Measurements from ENCODE around the gene MRE11. TPM values are rescaled to one million over a fixed set of nuclear protein-coding genes. Genes with fewer than 3 reads are reported as not detected.

MRE11 gene
- total RNA-seq, 1 donor from 2014 or later = 21.2 TPM

GRCh38 chr11:94418123-94418765 lies 75.4 kb downstream of the MRE11 start:
- Mint-ChIP-seq H3K36me3 (ENCODE audit: unreplicated experiment) (peaks cover 9% of the 10 kb centered on the region), H3K4me3 (ENCODE audit: unreplicated experiment) (no peak overlapping the region), H3K27me3 (ENCODE audit: unreplicated experiment) (no peaks in the 10 kb centered on the region), H3K9me3 (ENCODE audit: unreplicated experiment) (no peaks in the 10 kb centered on the region), H3K4me1 (ENCODE audit: unreplicated experiment) (peaks cover 3% of the 10 kb centered on the region), H3K27ac (ENCODE audit: unreplicated experiment) (no peak overlapping the region)
- DNase-seq (ENCODE audit: extremely low spot score, unreplicated experiment) = no peak
- TF ChIP-seq CTCF (IDR thresholded peaks at IDR 0.05) = no peak

GRCh38 chr11:94417386-94417987 lies 76.2 kb downstream of the MRE11 start:
- no peak overlapping the region for H3K4me3 Mint-ChIP-seq (ENCODE audit: unreplicated experiment)
- no peak overlapping the region for H3K27ac Mint-ChIP-seq (ENCODE audit: unreplicated experiment)
- no peaks in the 10 kb centered on the region for H3K9me3 Mint-ChIP-seq (ENCODE audit: unreplicated experiment)
- H3K36me3 Mint-ChIP-seq (ENCODE audit: unreplicated experiment) = peaks cover 7% of the 10 kb centered on the region
- peak; percentile 70 for TF ChIP-seq CTCF (IDR thresholded peaks at IDR 0.05)
- no peaks in the 10 kb centered on the region for H3K27me3 Mint-ChIP-seq (ENCODE audit: unreplicated experiment)
- DNase-seq (ENCODE audit: extremely low spot score, unreplicated experiment) = no peak
- H3K4me1 Mint-ChIP-seq (ENCODE audit: unreplicated experiment) = no peaks in the 10 kb centered on the region

- TF ChIP-seq CTCF (IDR thresholded peaks at IDR 0.05) = no peak
- Mint-ChIP-seq H3K9me3 (ENCODE audit: unreplicated experiment) (peaks cover 19% of the 10 kb centered on the region), H3K4me3 (ENCODE audit: unreplicated experiment) (no peak overlapping the region), H3K4me1 (ENCODE audit: unreplicated experiment) (peaks cover 7% of the 10 kb centered on the region), H3K27ac (ENCODE audit: unreplicated experiment) (no peak overlapping the region), H3K36me3 (ENCODE audit: unreplicated experiment) (peaks cover 5% of the 10 kb centered on the region), H3K27me3 (ENCODE audit: unreplicated experiment) (peaks cover 10% of the 10 kb centered on the region)
- DNase-seq (ENCODE audit: extremely low spot score, unreplicated experiment) = no peak
These were observed 88.4 kb downstream of the MRE11 start for GRCh38 chr11:94405062-94405833.

- peaks cover 3% of the 10 kb centered on the region for H3K9me3 Mint-ChIP-seq (ENCODE audit: unreplicated experiment)
- H3K4me3 Mint-ChIP-seq (ENCODE audit: unreplicated experiment) = no peak overlapping the region
- TF ChIP-seq CTCF (IDR thresholded peaks at IDR 0.05) = no peak
- H3K4me1 Mint-ChIP-seq (ENCODE audit: unreplicated experiment) = peaks cover 7% of the 10 kb centered on the region
- no peaks in the 10 kb centered on the region for H3K36me3 Mint-ChIP-seq (ENCODE audit: unreplicated experiment)
- peaks cover 34% of the 10 kb centered on the region for H3K27me3 Mint-ChIP-seq (ENCODE audit: unreplicated experiment)
- no peak for DNase-seq (ENCODE audit: extremely low spot score, unreplicated experiment)
- no peak overlapping the region for H3K27ac Mint-ChIP-seq (ENCODE audit: unreplicated experiment)
These were observed 91.3 kb downstream of the MRE11 start for GRCh38 chr11:94402355-94402754.

- peaks cover 7% of the 10 kb centered on the region for H3K4me1 Mint-ChIP-seq (ENCODE audit: unreplicated experiment)
- no peaks in the 10 kb centered on the region for H3K9me3 Mint-ChIP-seq (ENCODE audit: unreplicated experiment)
- peak overlapping the region; percentile 46 for H3K4me3 Mint-ChIP-seq (ENCODE audit: unreplicated experiment)
- no peak overlapping the region for H3K27ac Mint-ChIP-seq (ENCODE audit: unreplicated experiment)
- H3K36me3 Mint-ChIP-seq (ENCODE audit: unreplicated experiment) = no peaks in the 10 kb centered on the region
- no peak for TF ChIP-seq CTCF (IDR thresholded peaks at IDR 0.05)
- peaks cover 34% of the 10 kb centered on the region for H3K27me3 Mint-ChIP-seq (ENCODE audit: unreplicated experiment)
- DNase-seq (ENCODE audit: extremely low spot score, unreplicated experiment) = no peak
These were observed 91.8 kb downstream of the MRE11 start for GRCh38 chr11:94401773-94402265.
